Epithelial cell of esophagus (primary cell): ENCODE results near the gene PFKFB1.
"Not testable (repeated sequence)": the region's sequence is repeated elsewhere in the genome, so short reads cannot be mapped to it uniquely, and the experiment has no call there.

Experiments used
- DNase-seq: peaks from one replicate; pipeline ENCODE4 v3.0.0; 2010; ENCODE audit warnings: low read depth
- H3K4me3 ChIP-seq: 2 replicates; pipeline ENCODE4 v1.5.1; 2011; ENCODE audit warnings: mild to moderate bottlenecking, low read length, control low read depth
- CTCF ChIP-seq: IDR thresholded peaks from 2 replicates; pipeline ENCODE4 v1.5.1; 2011; ENCODE audit warnings: low read depth, mild to moderate bottlenecking, low read length, control low read depth, inconsistent platforms; ENCODE audit not compliant: insufficient read depth; ENCODE audit errors: missing control alignments

Gene PFKFB1

GRCh38 chrX:54994668-54995351 lies 822 bp upstream of the PFKFB1 start:
- H3K4me3 ChIP-seq = no peak overlapping the region
- TF ChIP-seq CTCF = no peak
- DNase-seq = no peak

DNA sequence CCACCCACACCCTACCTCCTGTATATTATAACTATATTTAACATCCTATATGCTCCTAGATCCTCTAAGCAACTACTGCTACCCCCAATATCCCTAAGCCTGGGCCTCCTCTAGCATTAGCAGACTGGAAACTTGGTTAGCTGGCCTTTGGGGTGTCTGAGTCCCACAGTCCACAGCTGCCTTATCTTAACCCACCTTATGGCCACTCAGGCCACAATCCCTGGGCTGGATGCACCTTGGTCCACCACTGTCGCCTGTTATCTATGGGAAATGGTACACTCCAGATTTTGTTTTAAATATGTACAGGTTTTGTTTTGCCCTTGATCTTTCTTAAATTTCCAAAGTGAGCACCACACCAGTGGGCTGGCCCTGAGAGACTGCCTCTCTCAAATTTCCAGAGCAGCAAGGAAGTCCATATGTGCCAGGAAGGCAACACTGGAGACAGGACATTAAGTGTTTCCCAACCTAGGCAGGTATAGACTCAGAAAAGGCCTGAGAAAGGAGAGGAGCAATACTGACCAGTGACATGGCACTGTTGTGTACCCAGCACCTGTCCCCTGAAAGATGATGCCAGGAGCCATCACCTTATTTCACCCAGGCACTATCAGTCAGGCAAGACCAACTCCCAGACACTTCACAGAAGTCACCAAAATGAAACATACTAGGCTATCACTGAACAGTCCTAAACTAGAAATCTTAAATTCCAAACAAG lies 921 bp downstream of the PFKFB1 start:
- no peak overlapping the region for H3K4me3 ChIP-seq
- no peak for DNase-seq
- TF ChIP-seq CTCF = no peak

GRCh38 chrX:54991706-54992105 lies 2.3 kb downstream of the PFKFB1 start:
- no peak for TF ChIP-seq CTCF
- DNase-seq = no peak
- no peak overlapping the region for H3K4me3 ChIP-seq

DNA sequence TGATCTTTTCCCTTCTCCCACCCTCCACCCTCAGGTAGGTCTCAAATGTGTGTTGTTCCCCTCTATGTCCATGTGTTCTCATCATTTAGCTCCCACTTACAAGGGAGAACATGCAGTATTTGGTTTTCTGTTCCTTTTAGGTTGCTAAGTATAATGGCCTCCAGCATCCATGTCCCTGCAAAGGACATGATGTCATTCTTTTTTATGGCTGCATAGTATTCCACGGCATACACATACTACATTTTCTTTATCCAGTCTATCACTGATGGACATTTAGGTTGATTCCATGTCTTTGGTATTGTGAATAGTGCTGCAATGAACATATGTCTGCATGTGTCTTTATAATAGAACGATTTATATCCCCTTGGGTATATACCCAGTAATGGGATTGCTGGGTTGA lies 10.7 kb downstream of the PFKFB1 start:
- not testable (repeated sequence) for DNase-seq, H3K4me3 ChIP-seq

DNA sequence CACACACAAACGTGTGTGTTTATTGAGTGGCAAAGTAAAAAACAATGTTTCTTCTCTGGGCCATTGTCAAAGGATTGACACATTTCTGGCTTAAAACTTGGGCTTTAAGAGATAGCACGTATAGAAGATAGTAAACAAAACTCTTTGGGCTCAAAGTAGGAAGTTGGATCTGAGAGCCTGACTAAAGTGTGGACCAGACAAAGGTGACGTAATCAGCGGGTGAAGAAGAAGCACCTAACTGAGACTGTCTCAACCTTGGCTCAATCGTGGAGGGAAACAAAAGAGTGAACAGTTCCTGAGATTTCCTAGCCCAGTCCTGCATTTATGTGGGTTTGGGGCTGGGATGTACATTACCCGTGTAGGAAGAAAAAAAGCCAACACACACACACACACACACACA lies 13.7 kb downstream of the PFKFB1 start:
- no peak for DNase-seq
- no peak for TF ChIP-seq CTCF
- no peak overlapping the region for H3K4me3 ChIP-seq

DNA sequence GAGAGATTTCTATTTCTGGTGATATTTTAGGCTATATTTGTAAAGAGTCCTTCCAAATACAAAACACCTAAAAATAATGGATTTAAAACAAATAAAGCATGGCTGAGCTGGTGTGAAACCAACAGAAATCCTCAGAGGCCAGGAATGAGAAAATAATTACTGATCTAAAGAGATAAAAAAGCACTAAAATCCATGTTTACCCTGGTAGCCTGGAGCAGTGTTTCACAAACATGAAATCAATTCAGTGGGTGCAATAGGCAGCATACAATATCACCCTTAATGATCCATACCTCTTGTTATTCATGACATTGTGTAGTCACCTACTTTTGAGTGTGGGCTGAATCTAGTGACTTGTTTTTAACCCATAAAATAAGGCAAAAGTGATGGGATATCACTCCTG lies 14.6 kb downstream of the PFKFB1 start:
- no peak overlapping the region for H3K4me3 ChIP-seq
- DNase-seq = no peak
- no peak for TF ChIP-seq CTCF

DNA sequence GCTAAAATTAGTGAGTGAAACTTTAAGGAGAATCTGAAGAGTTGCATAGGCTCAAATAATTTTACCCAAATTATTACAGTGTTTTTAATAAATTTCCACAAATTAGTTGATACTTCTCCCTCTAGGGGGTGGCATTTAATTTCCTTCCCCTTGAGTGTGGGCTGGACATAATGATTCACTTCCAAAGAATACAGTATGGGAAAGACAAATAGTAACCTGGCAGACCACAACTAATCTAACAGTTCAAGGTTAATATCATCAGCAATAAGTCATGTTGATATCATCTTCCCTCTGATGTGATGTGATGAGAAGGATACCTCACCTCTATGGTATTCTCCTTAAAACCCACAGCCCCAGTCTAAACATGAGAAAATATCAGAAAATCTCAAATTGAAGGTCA lies 15.5 kb downstream of the PFKFB1 start:
- DNase-seq = peak; percentile 59
- H3K4me3 ChIP-seq = no peak overlapping the region
- TF ChIP-seq CTCF = no peak
